ENCODE results near the gene TNFRSF1A. TPM values are rescaled to one million over a fixed set of nuclear protein-coding genes. Genes with fewer than 3 reads are reported as not detected.

TNFRSF1A gene
- total and polyA plus RNA-seq, 2 of the 13 experiments (the other 11 are each of a cell fraction or from before 2014, with no cell fraction given) = 41.5 to 61.2 TPM

GRCh38 chr12:6303071-6303470, 38.8 kb downstream of the TNFRSF1A start:
- H3K27me3 ChIP-seq (ENCODE audit: control insufficient read depth in 1 of 2, insufficient read depth in 2 of 2, low read length in 2 of 2) = peaks cover 0 to 4% of the 10 kb centered on the region in 2 experiments; a peak in 1 of 5 replicates
- H3K4me1 ChIP-seq (ENCODE audit: insufficient read depth, low read length) = peaks cover 57% of the 10 kb centered on the region
- intact Hi-C loops (cut with micrococcal nuclease; ENCODE audit: unreplicated experiment) = no loop called here
- H2AFZ ChIP-seq (ENCODE audit: low read length) = no peak overlapping the region
- no peaks in the 10 kb centered on the region for H3K79me2 ChIP-seq (ENCODE audit: insufficient read depth, low read length)
- H3K9me3 ChIP-seq (ENCODE audit: low read length) = no peaks in the 10 kb centered on the region
- FAIRE-seq = no peak
- WGBS (ENCODE audit: low lambda C conversion rate) = 63% methylated on average over 5 of the region's 5 CpGs
- no peak overlapping the region for H3K4me3 ChIP-seq (replicated peaks in 1 of 3; ENCODE audit: insufficient read depth in 1 of 3, low read depth in 2 of 3, low read length in 3 of 3)
- no peaks in the 10 kb centered on the region for H3K36me3 ChIP-seq (replicated peaks in 1 of 2; ENCODE audit: control insufficient read depth in 1 of 2, insufficient read depth in 2 of 2, low read length in 2 of 2)
- CTCF ChIA-PET (ENCODE audit: low intra/inter-chr PET ratio, low total read pairs) = no interaction called here
- POLR2A ChIA-PET = interaction anchor here (1.1 to 1.2 kb wide), 2 partner anchors 32 to 251 kb away, joined by 3 read pairs; no protein-coding TSS in a partner anchor
- in situ Hi-C loops (cut with HindIII; ENCODE audit: extremely low pct_ligation_motif_present, low pct_unique_long_range_greater_than_20kb) = no loop called here
- H3K4me2 ChIP-seq (ENCODE audit: low read depth, low read length) = no peak overlapping the region
- H4K20me1 ChIP-seq (ENCODE audit: insufficient read depth, low read length) = no peaks in the 10 kb centered on the region
- no TSS peak for BruUV-seq (replicated peaks)
- TF ChIP-seq CCDC6 (CRISPR knock-in tag; IDR thresholded peaks at IDR 0.05) = no peak
- no peak for TF ChIP-seq RFXAP (CRISPR knock-in tag; IDR thresholded peaks at IDR 0.05; ENCODE audit: borderline replicate concordance)
- no peak for TF ChIP-seq AGO2 (optimal IDR thresholded peaks at IDR 0.05; ENCODE audit: low read depth, low read length)
- TF ChIP-seq MLLT10 (CRISPR knock-in tag; IDR thresholded peaks at IDR 0.05) = no peak
- no peak for TF ChIP-seq ZFP90 (CRISPR knock-in tag; IDR thresholded peaks at IDR 0.05; ENCODE audit: borderline replicate concordance)
- TF ChIP-seq DMAP1 (CRISPR knock-in tag; IDR thresholded peaks at IDR 0.05) = no peak
- TF ChIP-seq HNF1A (IDR thresholded peaks at IDR 0.05; ENCODE audit: low read depth) = no peak
- TF ChIP-seq HNF1A (CRISPR knock-in tag; IDR thresholded peaks at IDR 0.05; ENCODE audit: borderline replicate concordance) = no peak
- no peak for TF ChIP-seq ZNF7 (CRISPR knock-in tag; IDR thresholded peaks at IDR 0.05)
- no peak for TF ChIP-seq KMT2A (CRISPR knock-in tag; IDR thresholded peaks at IDR 0.05)
- TF ChIP-seq ZNF44 (CRISPR knock-in tag; IDR thresholded peaks at IDR 0.05) = no peak
- TF ChIP-seq AHDC1 (CRISPR knock-in tag; IDR thresholded peaks at IDR 0.05; ENCODE audit: borderline replicate concordance) = no peak
- TF ChIP-seq GPBP1L1 (CRISPR knock-in tag; IDR thresholded peaks at IDR 0.05) = no peak
- no peak overlapping the region for H3K9ac ChIP-seq (ENCODE audit: insufficient read depth, low read depth, low read length)
- H3K27ac ChIP-seq (ENCODE audit: extremely low read length, insufficient read depth, low read length) = no peak overlapping the region
- DNase-seq (ENCODE audit: low spot score) = no peak
- ATAC-seq = no peak
